NOMO-1 treated with dmso at 0.1 percent for 144 hours (cell line): ENCODE results near the gene TNRC6A.
"Not testable (repeated sequence)": the region's sequence is repeated elsewhere in the genome, so short reads cannot be mapped to it uniquely, and the experiment has no call there.

Experiments
- DNase-seq: peaks from one replicate; lab custom pipeline; 2025; ENCODE audit not compliant: unreplicated experiment; lab: John Stamatoyannopoulos, UW

TNRC6A gene

DNA sequence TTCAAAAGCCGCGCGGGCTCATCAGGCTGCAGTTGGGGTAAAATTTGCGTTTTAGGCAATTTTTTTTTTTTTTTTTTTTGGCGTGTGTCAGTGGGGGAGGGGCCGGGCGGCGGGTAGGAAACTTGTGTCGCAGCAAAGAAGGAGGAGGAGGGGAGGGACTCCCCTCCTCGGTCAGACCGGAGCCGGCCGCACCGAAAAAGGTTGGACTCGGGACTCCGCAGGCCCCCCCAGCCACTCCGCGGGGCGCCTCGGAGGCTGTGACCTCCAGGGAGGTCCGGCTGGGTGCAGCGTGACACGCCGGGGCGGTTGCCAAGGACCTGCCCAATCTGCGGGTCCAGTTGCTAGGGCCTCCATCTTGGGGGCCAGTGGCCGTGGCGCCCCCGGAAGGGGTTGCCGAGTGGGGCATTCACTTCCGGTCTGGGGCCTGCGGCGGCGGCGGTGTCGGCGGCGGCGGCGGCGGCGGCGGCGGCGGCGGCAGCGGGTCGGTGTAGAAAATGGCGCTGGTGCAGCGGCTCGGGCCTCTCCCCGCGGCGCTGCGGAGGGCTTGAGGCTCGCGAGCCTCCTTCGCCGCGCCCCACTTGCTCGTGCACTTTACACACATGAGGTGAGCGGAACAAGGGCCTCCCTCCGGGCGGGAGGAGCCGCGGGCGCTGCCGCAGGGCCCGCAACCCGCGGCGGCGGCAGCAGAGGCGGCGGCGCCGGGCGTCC, at the start of gene TNRC6A:
TNRC6A (plus strand) TSS at position 409 of the 708 bp plus-strand sequence; CDS start at position 600, 191 bp downstream.
- DNase-seq, result peak; percentile 84

DNA sequence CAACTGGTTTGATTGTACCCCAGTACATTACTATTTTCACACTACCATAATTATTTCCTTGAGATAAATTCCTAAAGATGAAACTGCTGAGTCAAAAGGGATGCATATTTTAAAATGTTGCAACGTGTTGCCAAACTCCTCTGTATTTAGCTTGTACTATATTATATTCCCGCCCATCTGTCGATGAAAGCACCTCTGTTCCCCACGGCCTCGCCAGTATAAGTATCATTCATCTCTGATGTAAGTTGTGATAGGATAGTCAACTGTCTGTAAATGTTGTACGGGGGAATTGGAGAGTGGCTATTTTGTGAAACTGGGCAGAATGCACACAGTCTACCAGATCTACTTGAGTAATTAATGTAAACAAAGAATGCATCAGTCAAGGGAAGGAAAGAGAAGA, 47.7 kb upstream of the TNRC6A start:
- DNase-seq, result peak; percentile 37

DNA sequence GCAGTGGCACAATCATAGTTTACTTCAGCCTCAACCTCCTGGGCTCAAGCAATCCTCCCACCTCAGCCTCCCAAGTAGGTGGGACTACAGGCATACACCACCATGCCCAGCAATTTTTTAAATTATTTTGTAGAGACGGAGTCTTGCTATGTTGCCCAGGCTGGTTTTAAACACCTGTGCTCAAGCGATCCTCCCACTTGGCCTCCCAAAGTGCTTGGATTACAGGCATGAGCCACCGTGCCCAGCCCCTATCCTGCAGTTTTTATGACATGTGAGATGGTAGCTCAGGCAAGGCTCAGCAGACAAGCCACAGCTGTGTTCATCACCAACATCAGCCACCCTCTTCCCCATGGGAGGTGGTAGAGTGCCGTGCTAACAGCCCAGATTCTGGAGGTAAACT, 46.2 kb upstream of the TNRC6A start:
- DNase-seq, result no peak

DNA sequence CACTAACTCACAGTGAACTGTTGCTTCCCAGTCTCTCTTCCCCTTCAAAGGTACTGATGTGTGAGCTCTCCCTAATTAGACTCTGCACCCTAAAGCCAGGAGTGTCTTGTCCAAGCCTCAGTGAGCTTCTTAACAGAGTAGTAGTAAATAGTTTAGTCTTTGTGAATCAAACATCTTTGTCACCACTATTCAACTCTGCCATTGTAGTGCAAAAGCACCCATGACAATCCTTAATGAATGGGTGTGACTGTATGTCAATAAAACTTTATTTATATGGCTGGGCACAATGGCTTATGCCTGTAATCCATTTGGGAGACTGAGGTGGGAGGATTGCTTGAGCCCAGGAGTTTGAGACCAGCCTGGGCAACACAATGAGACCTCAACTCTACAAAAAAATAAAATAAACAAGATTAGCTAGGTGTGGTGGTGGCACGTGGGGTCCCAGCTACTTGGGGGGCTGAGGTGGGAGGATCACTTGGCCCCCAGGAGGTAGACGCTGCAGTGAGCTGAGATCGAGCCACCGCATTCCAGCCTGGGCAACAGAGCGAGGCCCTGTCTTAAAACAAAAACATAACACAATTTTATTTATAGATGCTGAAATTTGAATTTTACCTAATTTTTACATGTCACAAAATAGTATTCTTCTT, 45.5 kb upstream of the TNRC6A start:
- no peak for DNase-seq

DNA sequence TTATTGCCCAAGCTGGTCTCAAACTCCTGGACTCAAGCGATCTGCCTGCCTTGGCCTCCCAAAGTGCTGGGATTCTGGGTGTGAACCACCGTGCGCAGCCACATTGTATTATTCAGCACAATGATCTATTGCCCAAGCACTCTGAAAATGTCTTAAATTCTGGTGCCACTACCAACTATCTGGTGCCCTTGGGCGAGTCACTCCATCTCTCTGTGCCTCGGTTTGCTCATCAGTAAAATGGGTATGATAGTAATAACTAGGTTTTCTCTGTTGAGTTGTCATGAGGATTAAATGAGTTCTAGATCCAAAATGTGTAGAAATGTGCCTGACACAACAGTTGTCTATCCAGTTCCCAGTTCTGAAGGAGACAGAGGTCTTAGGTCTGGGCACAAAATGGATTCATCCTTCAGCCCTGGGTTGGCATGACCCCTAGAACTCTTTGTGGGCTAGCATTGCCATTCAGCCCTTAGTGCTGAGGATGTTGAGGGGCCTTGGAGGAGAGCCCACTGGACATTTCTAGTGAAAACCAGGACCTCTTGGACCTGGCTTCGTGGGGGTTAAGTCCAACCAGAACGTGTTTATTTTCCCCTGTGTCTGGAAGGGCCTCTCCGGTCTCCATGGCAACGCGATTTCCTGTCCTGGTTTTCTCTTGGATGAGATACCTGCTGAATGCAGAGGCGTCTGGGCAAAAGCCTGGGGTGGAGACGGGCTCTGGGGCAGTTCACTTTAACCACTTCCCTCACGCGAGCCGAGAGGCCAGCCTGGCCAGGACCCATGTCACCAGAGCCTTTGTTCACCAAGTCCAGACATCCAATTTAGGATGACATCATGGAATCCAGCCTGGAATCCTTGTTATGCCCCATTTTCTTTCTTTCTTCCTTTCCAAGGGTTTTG, 43.7 kb upstream of the TNRC6A start:
- DNase-seq, result no peak

DNA sequence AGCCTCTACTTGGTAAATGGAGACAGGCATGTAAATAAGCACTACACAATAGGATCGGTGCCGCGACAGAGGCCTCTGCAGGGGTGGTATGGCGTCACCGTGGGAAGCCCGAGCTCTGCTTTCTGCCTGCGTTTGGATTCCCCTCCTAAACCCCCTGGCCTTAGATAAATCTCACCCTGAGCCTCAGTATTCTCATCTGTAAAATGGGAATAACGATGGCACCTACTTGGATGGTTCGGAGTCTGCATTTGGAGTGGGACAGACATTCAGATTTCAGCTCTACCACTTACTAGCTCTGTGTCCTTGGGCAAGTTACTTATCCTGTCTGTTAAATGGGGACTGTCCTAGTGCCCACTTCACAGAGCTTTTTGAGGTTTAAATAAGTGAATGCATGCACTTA, 42.8 kb upstream of the TNRC6A start:
- DNase-seq, result no peak

DNA sequence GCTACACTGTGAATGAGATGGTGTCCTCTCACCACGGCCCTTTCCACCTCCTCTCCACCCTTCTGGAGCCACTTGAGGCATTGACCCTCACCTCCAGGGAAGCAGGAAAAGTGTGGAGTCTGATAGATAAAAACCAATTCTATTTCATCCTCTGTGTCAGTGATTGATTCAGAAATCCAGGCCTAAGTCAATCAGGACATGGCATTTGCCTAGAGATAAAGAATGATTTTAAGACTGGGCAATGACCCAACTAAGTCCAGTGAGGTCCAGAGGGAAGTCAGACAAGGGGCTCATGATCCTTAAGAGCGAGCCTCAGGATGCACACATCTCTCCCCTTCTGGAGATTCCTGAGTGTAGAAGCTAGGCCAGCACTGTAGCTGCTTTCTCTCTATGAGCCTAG, 41.1 kb upstream of the TNRC6A start:
- DNase-seq, result no peak

DNA sequence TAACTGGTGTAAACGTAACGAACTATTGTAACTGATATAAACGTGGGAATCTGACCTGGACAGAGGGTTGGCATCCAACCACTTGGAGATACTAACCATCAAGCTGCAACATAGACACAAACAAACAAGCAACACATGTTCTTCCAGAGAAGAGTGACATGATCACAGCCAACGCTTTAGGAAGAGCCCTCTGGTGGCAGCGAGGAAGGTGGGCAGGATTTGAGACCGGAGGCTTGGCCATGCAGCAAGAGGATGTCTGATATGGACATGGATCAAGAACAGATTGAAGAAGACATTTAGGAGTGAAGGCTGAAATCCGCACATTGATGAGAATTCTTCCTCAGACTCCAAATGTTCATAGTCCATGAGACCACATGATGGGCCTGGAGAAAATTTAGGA, 40.3 kb upstream of the TNRC6A start:
- no peak for DNase-seq

DNA sequence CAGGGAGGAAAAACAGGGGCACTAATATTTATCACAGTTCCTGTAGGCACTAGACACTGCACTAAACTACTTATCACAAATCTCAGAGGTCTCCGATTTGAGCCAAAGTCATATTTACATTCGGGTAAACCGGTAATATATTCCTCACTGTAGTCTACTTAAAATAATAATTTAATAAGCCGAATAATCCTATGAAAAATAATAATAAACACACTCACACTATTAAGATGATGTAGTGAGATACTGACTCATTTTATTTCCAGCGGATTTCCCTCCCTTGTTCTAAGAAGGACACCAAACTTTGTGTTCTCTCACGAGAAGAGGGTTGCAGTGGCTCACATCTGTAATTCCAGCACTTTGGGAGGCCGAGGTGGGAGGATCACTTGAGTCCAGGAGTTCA, 36.6 kb upstream of the TNRC6A start:
- no peak for DNase-seq

DNA sequence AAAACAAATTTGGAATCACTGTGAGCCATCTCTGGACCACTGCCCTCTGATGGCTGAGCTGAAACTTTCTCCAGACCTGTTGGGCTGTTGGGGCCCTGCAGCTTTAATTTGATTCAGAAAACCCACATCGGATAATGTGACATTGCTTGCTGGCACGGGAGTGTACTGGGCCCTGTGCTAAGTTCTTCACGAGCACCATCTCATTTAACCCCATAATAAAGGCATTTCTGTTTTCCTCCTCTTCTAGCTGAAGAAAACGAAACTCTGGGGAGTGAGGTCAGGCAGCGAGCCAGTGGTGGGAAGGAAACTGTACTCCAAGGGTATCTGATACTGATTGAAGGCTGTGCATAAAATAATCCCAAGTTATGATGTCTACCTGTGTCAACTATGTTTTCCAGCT, 34.5 kb upstream of the TNRC6A start:
- DNase-seq, result no peak

DNA sequence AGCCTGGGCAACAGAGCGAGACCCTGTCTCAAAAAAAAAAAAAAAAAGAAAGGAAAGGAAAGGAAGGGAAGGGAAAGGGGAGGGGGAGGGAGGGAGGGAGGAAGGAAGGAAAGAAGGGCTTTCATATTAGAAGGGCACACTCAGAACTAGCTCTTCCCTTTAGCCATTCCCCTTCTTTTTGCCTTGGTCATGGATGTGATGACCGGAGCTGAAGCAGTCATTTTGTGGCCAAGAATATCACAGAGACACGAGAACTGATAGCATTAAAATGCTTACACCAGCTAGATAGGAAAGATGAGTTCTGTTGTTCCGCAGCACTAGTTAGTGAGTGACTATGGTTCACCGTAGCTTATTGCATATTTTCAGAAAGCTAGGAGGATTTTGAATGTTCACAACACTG, 32.8 kb upstream of the TNRC6A start:
- no peak for DNase-seq

DNA sequence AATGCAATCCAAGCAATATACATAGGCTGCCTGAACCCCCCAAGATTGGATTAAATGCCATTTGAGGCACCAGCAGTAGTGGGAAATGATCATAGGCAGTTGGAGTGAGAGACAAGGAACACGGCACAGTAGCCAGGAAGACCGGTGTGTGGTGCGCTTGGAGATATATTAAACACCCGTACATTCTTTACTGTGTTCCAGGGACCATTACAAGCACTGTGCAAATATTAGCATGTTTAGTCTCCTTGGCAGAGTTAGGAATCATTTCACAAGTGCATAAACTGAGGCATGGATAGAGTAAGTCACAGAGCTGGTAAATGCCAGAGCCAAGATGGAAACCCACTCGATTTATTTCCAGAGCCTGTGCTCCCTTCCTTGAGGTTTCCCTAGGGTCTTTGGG, 31.1 kb upstream of the TNRC6A start:
- no peak for DNase-seq

DNA sequence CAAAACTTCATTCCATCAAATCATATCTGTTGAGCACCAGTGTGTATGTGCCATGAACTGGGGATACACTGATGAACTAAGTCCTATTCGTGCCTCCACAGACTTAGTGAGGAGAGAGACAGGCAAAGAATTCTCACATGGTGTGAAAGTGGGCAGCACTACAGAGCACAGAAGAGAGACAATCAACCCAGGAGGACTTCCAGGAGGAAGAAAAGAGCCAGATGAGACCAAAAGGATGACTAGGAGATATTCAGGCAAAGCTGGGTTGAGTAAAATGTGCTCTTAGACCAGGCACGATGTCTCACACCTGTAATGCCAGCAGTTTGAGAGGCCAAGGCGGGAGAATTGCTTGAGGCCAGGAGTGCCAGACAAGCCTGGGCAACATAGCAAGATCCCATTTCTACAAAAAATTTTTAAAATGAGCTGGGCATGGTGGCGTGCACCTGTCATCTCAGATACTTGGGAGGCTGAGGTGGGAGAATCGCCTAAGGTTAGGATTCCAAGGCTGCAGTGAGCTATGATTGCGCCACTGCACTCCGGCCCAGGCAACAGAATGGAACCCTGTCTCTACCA, 30.2 kb upstream of the TNRC6A start:
- no peak for DNase-seq

DNA sequence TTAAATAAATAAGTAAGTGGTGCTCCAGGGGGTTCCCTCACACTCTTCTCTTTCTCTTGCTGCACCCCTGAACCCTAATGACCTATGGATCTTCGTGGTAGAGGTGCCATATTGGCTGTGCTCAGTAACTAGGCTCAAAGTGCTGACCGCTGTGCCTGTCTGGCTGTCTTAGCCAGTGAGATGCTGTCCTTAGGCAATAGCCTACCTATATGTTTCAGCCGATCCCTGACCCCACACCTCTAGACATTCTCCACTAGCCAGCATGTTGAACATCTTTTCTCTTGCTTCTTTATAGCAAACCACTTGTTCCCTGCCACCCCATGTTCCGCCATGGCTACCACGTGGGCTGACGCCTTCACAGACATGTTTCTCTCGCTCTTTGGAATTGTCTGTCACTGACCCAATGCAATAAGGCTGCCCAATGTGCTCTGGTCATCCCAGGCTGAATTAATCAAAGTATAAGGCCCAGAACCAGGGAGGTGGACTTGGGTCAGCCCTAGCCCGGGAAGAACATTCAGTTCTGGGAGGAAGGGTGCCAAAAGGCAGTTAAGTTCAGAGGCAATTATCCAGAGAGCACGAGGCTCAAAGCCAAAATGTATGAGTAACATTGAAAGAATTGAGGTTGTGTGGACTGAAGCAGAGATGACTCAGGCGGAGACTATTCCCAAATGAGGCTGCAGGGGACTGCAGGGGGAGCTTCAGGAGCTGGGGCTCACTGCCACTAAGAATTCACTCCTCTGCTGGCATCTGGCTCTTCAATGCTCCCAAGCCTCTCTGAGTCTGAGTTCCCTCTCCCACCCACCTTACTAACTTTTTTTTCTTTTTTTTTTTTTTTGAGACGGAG, 28.7 kb upstream of the TNRC6A start:
- no peak for DNase-seq

DNA sequence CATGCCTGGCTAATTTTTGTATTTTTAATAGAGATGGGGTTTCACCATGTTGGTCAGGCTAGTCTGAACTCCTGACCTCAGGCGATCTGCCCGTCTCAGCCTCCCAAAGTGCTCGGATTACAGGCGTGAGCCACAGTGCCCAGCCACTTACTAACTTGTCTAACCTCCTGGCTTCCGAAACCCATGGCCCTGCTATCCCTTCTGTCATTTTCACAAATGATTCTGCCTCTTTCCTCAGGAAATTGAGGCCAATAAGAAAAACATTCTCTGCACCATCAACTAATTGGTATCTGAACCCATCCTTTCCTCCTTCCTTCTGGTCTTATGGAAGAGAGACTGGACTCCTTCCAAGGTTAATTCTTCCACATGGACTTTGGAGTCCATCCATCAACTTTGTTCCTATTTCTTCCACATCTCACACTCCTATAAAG, 27.9 kb upstream of the TNRC6A start:
- DNase-seq, result no peak

DNA sequence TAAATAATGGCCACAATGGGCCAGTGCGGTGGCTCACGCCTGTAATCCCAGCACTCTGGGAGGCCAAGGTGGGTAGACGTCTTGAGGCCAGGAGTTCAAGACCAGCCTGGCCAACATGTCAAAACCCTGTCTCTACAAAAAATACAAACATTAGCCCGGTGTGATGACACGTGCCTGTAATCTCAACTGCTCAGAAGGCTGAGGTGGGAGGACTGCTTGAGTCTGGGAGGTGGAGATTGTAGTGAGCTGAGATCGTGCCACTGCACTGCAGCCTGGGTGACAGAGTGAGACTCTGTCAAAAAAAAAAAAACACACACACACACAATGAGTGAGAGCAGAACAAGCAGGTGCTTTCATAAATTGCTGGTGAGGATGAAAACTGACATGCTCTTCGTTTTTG, 21.7 kb upstream of the TNRC6A start:
- DNase-seq, result not testable (repeated sequence)

DNA sequence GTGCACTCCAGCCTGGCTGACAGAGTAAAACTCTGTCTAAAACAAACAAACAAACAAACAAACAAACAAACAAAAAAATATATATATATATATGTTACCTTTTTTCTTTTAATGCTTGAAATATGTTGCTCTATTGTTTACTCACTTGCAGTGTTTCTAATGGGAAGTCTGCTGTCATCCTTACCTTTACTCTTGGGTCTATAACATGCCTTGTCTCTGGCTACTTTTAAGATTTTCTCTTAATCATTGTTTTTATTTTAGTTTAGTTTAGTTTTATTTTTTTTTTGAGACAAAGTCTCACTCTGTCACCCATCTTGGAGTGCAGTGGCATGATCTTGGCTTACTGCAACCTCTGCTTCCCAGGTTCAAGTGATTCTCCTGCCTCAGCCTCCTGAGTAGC, 16.1 kb upstream of the TNRC6A start:
- DNase-seq, result no peak

DNA sequence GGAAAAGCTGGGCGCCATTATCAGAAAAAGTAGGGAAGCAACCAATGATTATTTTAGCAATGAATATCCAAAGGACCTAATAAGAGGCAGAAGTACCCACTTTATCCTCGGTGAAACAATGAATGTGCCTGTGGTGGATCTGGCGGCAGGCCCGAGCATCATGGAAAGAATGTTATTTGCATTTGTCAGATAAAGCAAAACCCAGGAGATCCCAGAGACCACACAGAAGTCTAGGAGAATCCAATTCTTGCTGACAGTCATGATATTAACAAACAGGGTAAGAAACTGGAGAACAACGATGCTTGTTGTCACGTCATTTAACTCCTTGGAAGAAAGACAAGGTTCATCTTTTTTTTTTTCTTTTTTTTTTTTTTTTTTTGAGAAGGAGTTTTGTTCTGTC, 12.0 kb upstream of the TNRC6A start:
- no peak for DNase-seq

DNA sequence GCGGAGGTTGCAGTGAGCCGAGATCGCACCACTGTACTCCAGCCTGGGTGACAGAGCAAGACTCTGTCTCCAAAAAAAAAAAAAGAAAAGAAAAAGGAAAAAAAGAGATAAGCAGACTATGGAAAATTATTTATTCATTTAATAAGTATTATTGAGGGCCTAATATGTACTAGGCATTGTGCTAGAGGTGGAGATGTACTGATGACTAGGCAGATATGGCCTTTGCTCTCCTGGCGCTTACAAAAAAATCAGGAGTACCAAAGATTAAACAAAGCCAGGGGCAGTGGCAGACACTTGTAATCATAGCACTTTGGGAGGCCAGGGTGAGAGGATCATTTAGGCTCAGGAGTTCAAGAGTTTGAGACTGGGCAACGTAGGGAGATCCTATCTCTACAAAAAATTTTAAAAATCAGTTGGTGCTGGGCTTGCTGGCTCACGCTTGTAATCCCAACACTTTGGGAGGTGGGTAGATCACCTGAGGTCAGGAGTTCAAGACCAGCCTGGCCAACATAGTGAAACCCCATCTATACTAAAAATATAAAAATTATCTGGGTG, 10.4 kb upstream of the TNRC6A start:
- DNase-seq, result no peak

DNA sequence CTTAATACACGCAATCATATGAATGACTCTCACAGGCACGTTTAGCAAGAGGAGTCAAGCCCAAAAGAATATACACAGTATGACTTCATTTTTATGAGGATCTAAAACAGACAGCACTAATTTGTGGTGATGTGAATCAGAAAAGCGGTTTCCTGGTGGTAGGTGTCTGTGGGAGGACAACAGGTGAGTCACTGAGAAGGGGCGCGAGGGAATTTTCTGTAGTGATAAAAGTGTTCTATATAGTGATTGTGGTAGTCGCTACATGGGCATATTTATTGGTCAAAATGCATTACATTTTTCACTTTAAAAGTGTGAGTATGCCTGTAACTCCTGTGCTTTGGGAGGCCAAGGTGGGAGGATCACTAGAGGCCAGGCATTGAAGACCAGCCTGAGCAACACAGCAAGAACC, 7.6 kb upstream of the TNRC6A start:
- no peak for DNase-seq
